HG03565 (cell line): Measurements from ENCODE around the gene ABCC2.
"Not testable (repeated sequence)": the region's sequence is repeated elsewhere in the genome, so short reads cannot be mapped to it uniquely, and the experiment has no call there.

Experiments
- ATAC-seq: cut with Tn5 transposase; IDR thresholded peaks from one replicate; pipeline ENCODE4 v1.9.1; 2021; ENCODE audit warnings: mild to moderate bottlenecking, moderate library complexity; ENCODE audit not compliant: unreplicated experiment

Gene ABCC2

GRCh38 chr10:99888622-99889021 is 106.2 kb downstream of the ABCC2 start:
- no peak for ATAC-seq

- ATAC-seq: no peak
Observed at GRCh38 chr10:99894613-99895012, 112.2 kb downstream of the ABCC2 start.

- ATAC-seq: not testable (repeated sequence)
Observed at GRCh38 chr10:99895066-99895465, 112.6 kb downstream of the ABCC2 start.

GRCh38 chr10:99895867-99896266 is 113.4 kb downstream of the ABCC2 start:
- ATAC-seq: no peak
